NCI-H1436 (cell line): Measurements from ENCODE around the gene BLACAT1.
"Not testable (repeated sequence)": the region's sequence is repeated elsewhere in the genome, so short reads cannot be mapped to it uniquely, and the experiment has no call there.

ENCODE experiments used
- DNase-seq: peaks from one replicate; lab custom pipeline; 2025; lab: John Stamatoyannopoulos, UW

BLACAT1 gene

DNA sequence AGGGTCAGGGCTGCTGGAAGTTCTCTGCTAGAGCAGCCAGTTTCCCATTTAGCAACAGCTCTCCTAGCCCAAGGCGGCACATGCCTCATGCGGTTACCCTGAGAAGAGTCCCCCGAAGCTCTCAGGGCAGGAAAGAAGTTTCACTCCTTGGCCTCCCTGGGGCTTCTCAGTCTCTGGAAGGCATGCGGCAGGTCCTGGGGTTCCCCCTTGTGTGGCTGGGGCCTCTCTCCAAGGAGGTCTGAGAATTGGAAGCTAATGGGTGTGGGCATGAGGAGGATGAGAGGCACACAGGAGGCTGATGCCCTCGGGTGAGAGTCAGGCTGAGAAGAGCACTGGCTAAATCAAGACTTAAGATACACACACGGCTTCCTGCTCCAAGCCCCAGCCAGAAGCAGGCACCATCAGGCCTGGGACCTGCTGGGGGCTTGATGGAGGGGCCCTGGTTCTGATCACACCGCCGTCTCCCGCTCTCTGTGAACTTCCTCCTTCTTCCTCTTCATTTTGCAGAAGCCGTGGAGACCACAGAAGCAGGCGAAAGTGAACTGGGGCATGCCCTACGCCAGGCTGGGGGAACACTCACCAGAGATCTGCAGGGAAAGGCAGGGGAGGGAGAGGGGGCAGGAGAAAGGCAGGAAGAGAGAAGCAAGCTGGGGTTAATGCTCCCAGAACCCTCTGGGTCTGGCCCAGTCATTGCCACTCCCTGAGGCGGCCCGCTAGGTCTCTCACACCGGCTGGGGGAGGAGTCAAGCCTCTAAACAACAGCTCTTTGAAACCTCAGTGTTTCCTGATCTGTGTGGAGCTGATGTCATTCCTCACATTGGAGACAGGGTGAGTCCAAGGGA is 15.1 kb downstream of the BLACAT1 start:
- peak; percentile 83 for DNase-seq

DNA sequence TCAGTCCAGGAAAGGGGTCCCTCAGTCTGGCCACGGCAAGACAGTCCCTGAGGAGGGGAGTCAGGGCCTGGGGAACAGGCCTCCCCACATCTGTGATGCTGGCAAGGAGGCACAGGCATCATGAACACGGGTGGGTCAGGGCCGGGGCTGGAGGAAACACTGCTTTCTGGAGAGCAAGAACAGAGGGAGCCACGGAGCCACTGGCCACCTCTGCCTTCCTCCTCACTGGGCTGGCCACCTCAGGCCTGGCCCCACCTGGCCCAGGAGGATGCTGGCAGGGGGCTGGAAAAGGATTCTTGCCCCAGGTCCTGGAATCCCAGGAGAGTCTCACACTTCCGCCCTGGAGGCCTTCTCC is 15.7 kb downstream of the BLACAT1 start:
- DNase-seq, result no peak

DNA sequence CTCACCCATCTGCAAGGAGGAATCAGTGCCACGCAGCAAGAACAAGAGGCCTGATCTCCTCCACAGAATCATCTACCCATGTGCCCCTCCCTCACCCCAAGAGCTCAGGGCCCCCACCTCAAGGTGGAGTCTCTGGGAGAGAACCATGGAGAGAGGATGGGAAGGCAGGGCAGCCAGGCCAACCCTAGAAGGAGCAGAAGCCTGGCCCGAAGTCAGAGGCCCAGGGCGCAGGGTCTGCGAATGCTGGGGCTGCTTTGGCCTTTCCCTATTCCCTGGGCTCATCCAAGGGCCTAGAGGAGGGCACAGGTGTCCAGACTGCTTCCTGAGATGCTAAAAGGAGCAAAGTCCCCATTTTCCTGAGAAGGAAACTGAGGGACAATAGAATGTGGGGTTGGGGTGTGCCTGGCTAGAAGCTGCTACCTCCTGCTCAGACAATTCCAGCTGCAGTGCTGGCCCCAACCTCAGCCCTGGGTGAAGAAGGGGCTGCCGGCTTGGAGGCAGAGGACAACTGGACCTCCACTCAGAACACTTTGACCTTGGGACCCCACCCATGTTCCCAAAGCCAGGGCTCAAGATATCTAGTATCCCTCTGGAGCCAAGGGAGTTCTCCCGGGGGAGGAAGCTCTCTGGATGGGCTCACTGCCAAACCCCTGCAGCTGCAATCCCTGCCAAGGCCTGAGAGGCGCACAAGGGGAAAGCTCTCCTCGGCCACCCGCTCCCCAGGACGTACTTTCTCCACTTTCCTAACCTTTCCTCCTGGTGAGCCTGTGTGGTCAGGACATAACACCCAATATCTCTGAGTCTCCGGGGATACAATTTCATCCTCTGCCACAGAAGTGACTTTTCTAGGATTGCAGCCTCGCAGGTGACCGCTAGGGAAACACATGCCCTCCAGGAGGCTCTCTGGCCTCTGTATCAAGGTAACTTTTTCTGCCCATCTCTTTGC is 17.4 kb downstream of the BLACAT1 start:
- DNase-seq, result peak; percentile 89

DNA sequence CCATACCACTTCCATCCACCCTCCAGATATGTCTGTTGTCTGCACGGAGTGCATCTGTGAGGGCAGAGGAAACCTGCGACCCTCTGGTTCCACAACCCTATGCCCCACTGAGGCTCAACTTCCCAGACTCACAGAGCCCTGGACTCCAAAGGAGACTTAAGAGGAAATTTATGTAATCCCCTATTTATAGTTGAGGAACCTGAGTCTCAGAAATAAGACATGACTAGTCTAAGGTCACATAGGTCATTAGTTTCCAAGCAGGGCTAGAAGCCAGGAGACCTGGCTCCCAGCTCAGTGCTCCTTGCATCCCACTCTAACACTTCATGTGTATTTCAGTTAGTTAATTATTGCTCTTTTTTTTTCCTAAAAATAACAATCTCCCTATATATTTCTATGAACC is 18.3 kb downstream of the BLACAT1 start:
- no peak for DNase-seq

DNA sequence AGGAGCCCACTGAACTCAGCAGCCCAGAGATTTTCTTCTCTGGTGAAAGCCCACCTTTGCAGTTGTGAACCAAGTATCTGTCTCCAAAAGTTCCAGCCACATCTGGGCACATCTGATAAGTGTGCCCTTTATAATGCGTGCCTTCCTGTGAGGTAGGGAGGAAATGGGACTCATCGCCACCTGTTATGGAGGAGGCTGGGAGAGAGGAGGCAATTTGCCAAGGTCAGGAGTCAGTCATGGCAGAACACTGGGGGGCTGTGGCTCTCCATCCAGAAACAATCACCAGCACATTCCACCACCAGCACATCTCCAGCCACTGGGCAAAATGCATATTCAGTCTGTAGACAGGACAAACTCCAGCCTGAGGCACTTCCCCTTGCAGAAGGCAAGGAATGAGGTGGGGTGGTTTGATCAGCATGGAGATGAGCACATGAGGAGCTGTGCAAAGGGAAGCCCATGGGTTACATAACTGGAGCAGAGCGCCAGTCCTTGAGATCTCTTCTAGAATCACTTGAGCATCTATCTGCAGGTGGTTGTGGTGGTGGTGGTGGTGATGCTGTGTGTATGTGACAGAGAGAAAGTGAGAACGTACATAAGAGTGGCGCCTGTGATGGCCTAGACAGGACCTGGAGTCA is 19.0 kb downstream of the BLACAT1 start:
- DNase-seq, result no peak

DNA sequence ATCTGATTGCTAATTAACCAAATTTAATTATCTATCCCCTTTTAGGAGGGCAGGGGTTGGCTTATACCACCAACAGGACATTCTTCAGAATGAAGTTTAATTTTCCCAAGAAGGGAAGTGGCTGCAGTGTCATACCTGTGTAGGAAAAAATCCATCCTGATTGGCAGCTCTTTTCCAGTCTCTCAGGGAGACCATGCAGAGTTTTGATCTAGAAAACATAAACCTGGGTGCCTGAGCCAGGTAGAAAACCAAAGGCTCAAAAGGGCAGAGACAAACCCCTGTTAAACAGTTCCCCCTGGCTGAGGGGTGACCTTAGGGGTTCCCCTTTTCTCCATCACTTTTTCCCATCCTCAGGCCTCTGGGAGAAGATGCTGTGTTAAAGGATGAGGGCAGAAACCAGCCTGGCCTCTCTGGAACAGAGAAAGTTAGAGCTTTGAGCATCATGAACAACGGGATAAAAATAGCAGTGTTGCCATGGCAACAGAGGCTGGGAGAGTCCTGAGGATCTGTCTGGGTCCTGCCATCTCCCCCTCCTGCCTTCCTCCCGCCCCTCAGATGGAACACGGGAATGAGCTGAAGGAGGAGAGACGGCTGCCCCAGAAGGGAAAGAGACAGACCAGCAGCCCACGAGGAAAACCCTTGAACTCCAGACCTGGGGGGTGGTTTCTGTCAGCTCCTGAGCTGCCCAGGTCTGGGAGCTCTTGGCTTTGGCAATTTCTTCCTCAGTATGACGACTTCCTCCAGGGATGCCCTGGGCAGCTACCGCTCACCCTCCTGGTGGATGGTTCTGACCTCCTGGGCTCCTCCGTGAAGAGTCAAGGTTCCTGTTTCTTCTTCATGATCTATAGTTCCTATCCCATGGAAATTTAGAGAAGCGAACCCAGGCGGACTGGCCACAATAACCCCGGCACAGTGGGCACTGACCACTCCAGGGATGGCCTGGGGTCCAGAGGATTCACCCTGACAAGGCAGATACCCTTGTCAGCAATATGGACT is 20.0 kb downstream of the BLACAT1 start:
- DNase-seq, result no peak

DNA sequence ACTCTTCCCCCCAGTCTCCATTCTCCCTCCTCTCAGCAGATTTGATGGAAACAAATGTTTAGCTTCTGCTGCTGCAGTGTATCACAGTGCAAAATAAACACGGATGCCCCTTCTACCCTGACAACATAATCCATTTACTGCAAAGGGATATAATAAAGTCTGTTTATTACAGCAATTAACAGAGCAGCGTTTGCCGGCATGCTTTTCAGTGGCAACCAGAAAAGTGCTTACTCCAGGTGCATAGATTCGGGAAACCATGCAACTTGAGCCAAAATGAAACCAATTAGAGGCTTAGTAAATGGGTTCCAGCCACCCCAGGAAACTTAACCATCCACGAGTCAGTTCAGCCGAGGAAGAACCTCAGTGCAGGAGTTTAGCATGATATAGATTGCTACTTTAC is 21.1 kb downstream of the BLACAT1 start:
- DNase-seq, result peak; percentile 79

DNA sequence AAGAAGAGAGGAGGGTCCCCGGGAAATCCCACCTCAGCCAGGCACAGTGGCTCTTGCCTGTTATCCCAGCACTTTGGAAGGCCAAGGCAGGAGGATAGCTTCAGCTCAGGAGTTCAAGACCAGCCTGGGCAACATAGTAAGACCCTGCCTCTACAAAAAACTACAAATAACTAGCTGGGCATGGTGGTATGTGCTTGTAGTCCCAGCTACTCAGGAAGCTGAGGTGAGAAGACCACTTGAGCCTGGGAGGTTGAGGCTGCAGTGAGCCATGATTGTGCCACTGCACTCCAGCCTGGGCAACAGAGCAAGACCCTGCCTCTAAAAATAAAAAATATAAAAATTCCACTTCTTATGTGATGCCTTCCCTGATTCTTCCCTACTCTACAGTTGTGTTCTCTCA is 23.2 kb downstream of the BLACAT1 start:
- DNase-seq, result not testable (repeated sequence)

DNA sequence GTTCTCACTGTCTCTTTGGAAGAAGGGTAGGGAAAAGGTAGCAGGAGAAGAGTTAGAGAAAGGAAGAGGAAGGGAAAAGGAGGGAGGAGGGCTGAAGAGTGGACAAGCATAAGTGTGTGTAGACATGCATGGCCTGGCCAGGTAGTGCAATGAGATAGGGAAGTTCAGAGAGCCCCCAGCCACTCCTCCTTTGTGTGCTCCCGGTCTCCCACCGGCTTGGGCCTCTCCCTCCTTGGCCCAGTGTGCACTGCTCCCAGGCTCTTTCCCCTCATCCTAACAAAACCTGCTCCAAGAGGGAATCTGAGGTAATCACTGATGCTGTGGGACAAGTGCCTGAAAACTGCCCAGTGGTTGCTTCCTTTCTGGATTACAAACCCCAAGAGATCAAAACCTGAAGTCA is 23.7 kb downstream of the BLACAT1 start:
- DNase-seq, result no peak

DNA sequence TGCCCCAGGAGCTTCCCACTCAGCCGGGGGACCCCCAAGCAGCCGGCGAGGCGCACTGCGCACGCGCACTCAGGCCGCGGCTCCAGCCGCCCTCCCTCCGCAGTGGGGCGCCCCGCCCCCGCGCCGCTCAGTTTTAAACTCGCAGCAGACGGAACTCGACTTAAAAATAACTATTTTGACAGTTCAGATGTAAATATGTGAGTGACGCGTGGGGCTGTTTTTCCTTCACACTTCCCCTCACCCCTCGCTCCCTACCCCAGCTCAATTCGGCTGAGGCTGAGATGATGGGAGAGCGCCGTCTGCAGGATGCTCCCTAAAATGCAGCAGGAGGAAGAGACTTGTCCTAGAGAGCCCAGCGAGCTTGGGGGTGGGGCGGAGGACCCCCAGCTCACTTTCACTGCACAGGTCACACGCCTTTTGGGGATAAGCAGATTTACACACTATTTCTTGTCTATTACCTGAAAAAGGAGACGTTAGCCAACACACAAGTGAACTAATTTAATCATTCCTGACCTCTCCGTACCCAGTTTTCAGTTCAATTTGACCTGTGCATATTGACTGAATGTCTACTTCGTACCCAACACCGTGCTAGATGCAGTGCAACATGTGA is 25.0 kb downstream of the BLACAT1 start:
- DNase-seq, result no peak

DNA sequence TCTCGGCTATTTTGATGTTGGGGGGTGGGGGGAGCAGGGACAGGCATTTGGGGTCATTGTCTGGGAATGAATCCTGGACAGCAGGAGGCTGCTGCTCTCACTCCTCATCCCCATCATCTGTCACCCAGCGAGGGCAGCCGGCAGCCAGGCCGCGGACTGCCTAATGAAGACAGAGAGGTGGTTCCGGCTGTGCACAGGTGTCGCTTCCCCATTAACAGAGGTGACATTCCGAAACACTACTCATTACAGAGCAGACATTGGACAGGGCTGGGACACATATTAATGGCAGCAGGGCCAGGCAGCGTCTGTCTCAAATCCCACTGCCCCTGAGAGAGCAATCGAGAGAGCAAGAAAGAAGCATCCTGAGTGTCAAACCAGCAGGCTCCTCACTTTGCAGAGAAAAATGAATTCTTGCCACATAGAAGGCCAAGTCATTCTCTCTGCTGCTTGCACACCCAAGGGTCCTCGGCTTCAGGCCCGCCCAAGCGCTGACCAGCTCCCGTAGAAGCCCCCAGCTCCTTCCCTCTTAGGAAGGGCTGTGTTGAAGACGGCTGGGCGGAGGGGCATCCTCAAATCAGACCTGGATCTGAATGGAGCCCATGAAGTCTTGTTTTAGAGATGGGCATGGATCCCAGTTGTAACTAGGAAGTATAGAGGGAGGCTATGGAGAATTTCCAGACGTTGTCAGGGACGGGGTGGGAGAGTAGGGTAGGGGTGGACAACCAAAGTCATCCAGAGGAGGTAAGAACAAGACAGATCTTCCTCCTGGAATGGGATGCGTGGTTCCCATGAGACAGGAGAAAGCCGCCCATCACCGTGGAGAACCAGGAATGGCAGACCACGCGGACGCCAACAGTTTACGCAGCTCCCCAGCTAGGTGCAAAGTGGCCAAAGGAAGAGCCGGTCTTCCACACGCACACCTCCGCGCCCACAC is 25.8 kb downstream of the BLACAT1 start:
- no peak for DNase-seq

DNA sequence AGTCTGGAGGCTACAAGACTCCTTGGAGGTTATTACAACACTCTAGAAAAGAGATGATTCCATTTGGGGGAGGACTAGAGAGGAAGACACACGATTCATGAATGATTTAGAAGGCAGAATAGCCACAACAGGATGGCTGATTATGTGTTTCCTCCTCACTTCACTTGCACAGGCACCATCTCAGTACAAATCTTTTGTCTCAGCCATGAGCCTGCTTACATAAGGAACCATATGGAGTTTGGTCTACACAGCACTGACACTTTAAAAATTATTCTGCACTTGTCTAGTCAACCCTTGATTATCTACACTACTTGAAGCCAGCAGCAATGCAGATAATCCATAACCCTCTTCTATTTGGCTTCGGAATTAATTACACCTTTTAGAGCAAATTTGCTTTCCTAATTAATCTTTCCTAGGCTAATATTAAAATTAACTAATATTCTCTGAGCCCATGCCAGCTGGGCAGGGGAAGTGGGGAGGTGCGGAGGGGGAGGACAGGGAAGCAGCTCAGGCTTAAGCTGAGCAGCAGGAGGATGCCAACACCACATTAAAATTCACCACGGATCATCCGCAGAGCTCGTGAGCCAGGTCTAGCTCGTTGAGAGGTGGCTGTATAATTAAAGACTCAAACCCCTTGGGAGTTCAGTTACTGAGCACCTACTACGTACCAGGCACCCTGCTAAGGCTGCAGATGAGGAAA is 30.8 kb downstream of the BLACAT1 start:
- DNase-seq, result peak; percentile 20

DNA sequence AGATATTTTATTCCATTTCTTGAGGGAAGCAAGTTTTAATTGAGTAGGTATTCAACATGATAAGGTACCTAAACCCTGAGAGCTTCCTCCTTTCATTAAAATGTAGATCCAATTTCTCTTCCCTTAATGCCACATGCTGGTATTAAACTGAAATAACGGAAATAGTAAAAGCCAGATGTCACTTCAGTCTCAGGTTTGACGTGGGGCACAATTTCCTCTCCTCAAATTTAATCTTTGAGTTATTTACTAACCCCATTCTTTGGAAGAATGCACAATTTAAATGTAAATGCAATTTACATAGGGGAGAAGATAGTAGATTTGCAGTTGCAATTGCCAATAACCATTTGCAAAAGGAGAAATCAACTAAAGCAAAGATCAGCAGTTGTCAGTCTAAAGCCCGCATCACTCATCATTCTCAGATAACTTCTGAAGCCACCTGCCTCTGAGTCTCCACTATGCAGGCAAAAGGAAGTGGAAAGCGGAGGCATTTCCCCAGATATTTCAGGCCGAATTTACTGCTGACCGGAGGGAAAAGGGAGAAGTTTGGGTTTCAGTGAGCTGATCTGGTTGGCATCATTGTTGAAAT is 31.9 kb downstream of the BLACAT1 start:
- DNase-seq, result no peak

DNA sequence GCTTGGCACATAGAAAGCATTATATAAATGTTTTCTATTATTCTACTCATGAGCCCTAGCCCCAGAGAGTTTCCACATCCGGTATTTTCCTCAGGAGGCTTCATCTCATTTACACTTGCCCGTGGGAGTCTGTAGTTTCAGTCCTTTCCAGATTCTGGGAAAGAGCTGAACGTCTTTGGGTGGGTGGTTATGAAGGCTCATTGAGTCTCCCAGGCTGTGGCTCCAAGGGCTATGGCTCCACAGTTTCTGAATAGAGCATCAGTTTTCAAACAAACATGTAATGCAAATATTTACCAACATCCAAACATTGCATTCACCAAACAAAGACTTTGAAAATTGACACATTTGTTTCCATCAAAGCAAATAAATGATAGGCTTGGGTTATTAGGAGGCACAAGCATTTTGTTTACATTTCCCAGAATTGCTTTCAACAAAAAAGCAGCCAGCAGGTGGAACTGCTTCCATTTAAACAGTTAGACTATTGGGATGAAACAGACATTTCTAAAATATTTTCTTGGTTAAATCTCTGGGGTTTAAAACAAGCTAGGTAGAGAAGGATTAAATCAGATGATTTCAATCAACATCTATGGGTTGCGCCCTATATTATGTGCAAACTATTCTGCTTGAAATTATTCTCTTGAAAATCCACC is 32.7 kb downstream of the BLACAT1 start:
- no peak for DNase-seq

DNA sequence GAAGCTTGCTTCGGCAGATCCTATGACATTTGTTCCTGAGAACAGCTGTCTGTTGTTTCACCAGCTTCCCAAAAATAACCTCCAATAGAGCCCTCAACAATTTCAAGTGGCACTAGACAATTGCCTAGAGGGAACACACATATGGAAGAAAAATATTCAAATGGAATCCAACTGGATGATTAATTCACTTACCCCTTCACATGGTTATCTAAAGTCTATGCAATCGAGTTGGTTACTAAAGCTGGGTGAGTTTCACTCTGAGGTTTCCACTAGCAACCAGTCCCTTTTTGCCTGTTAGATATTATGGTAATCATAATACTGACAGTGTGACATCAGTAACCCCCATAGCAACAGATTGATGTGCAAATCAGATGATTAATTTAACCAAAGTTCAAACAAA is 34.0 kb downstream of the BLACAT1 start, which contains the start of gene LEMD1:
LEMD1 (minus strand) TSS at position 259 of the 400 bp plus-strand sequence. CDS start 1,520 bp downstream, outside the sequence.
- DNase-seq, result no peak

DNA sequence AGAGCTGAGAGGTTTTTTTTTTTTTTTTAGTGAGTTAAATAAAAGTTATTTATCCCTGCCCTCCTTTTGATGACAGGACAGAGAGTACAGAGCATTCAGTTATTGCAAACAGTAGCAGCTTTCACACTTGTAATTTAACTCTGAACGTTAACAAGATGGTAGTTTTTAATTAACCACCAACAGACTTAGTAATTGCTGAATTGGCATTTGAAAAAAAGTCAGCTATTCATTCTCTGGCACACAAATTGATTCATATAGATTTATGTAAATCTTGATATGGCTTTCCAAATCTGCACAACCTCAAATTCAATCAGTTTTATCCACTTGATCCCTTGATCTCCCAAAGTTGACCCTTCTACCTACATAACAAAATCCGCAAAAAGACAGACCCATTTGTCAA is 34.9 kb downstream of the BLACAT1 start:
- DNase-seq, result no peak

DNA sequence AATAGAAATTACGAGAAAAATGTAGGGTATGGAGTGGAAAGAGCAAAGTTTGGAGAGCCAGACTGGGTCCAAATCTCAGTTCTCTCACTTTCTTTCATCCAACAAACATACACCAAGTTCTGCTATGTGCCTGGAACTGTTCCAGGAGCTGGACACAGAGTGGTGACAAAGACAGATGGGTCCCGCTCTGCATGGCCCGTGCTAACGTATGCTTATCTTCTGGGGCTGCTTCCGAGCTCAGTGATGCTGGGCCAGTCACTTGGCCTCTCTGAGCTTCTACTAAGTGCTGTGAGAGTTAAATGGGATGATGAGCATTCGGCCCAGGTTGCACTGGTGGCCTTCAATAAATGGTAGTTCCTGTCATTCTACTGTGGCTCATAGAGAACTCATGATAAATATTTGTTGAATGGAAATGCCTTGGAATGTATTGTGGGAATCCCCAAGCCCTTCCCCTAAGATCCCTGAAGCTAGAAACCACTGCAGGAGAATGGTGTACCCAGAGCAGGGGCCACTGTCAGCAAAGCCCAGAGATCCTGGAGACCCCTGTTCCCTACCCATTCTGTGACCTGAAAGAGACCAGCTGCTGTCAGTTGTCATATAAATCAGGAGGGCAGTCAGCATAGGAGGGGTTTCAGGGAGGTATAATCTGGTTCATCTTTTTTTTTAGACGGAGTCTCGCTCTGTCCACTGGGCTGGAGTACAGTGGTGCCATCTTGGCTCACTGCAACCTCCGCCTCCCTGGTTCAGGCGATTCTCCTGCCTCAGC is 37.8 kb downstream of the BLACAT1 start:
- no peak for DNase-seq
